Measurements from ENCODE around the gene GRAP2. TPM values are rescaled to one million over a fixed set of nuclear protein-coding genes. Genes with fewer than 3 reads are reported as not detected.

Gene GRAP2
- total and polyA plus RNA-seq, 4 donors, result 0.05 to 3.6 (median 2.0) TPM; not detected in 1

GRCh38 chr22:39935116-39935515 is 34.2 kb downstream of the GRAP2 start:
- no peak overlapping the region for H3K4me3 ChIP-seq (ENCODE audit: low read length in 2 of 2)
- no peak for ATAC-seq (ENCODE audit: low FRiP score)
- H3K36me3 ChIP-seq (ENCODE audit: control insufficient read depth in 1 of 2, insufficient read depth in 2 of 2, low read length in 1 of 2), result no peaks in the 10 kb centered on the region
- no peak for DNase-seq
- 34 to 45% methylated on average over 4 of the region's 4 CpGs for whole genome bisulfite sequencing, 2 donors
- H3K27ac ChIP-seq (ENCODE audit: low read depth in 1 of 2, low read length in 2 of 2), result no peak overlapping the region
- H3K27me3 ChIP-seq (ENCODE audit: control insufficient read depth in 1 of 2, insufficient read depth in 2 of 2, low read length in 1 of 2), result no peaks in the 10 kb centered on the region
- no peaks in the 10 kb centered on the region for H3K4me1 ChIP-seq (ENCODE audit: control insufficient read depth in 1 of 2, insufficient read depth in 2 of 2, low read length in 2 of 2)
- H3K9me3 ChIP-seq (ENCODE audit: control insufficient read depth, low read length), result no peaks in the 10 kb centered on the region
- intact Hi-C loops (cut with DNase I), result no loop called here

GRCh38 chr22:39935612-39936011 is 34.7 kb downstream of the GRAP2 start:
- H3K27ac ChIP-seq (ENCODE audit: low read depth in 1 of 2, low read length in 2 of 2), result no peak overlapping the region
- H3K36me3 ChIP-seq (ENCODE audit: control insufficient read depth in 1 of 2, insufficient read depth in 2 of 2, low read length in 1 of 2), result no peaks in the 10 kb centered on the region
- no peak overlapping the region for H3K4me3 ChIP-seq (ENCODE audit: low read length in 2 of 2)
- intact Hi-C loops (cut with DNase I), result no loop called here
- no peak for DNase-seq
- 17 to 23% methylated on average over 6 of the region's 6 CpGs for WGBS, 2 donors
- H3K9me3 ChIP-seq (ENCODE audit: control insufficient read depth, low read length), result no peaks in the 10 kb centered on the region
- no peaks in the 10 kb centered on the region for H3K4me1 ChIP-seq (ENCODE audit: control insufficient read depth in 1 of 2, insufficient read depth in 2 of 2, low read length in 2 of 2)
- ATAC-seq (ENCODE audit: low FRiP score), result no peak
- H3K27me3 ChIP-seq (ENCODE audit: control insufficient read depth in 1 of 2, insufficient read depth in 2 of 2, low read length in 1 of 2), result no peaks in the 10 kb centered on the region

GRCh38 chr22:39936523-39937145 is 35.8 kb downstream of the GRAP2 start:
- Histone ChIP-seq H3K4me3 (ENCODE audit: low read length in 2 of 2) (no peak overlapping the region), H3K4me1 (ENCODE audit: control insufficient read depth in 1 of 2, insufficient read depth in 2 of 2, low read length in 2 of 2) (no peaks in the 10 kb centered on the region), H3K36me3 (ENCODE audit: control insufficient read depth in 1 of 2, insufficient read depth in 2 of 2, low read length in 1 of 2) (no peaks in the 10 kb centered on the region), H3K27ac (ENCODE audit: low read depth in 1 of 2, low read length in 2 of 2) (no peak overlapping the region), H3K27me3 (ENCODE audit: control insufficient read depth in 1 of 2, insufficient read depth in 2 of 2, low read length in 1 of 2) (no peaks in the 10 kb centered on the region), H3K9me3 (ENCODE audit: control insufficient read depth, low read length) (no peaks in the 10 kb centered on the region)
- DNase-seq (no peak), ATAC-seq (ENCODE audit: low FRiP score) (no peak)
- intact Hi-C loops (cut with DNase I), result no loop called here
- WGBS, 2 donors, result 52 to 58% methylated on average over 6 of the region's 6 CpGs

- ATAC-seq (ENCODE audit: low FRiP score), result no peak
- Histone ChIP-seq H3K4me3 (ENCODE audit: low read length in 2 of 2) (no peak overlapping the region), H3K4me1 (ENCODE audit: control insufficient read depth in 1 of 2, insufficient read depth in 2 of 2, low read length in 2 of 2) (no peaks in the 10 kb centered on the region), H3K36me3 (ENCODE audit: control insufficient read depth in 1 of 2, insufficient read depth in 2 of 2, low read length in 1 of 2) (no peaks in the 10 kb centered on the region), H3K27me3 (ENCODE audit: control insufficient read depth in 1 of 2, insufficient read depth in 2 of 2, low read length in 1 of 2) (no peaks in the 10 kb centered on the region), H3K27ac (ENCODE audit: low read depth in 1 of 2, low read length in 2 of 2) (no peak overlapping the region), H3K9me3 (ENCODE audit: control insufficient read depth, low read length) (no peaks in the 10 kb centered on the region)
- no peak for DNase-seq
- WGBS, 2 donors, result 86 to 91% methylated on average over 3 of the region's 3 CpGs
- intact Hi-C loops (cut with DNase I), result no loop called here
Measured at GRCh38 chr22:39937906-39938305, 37.0 kb downstream of the GRAP2 start.

- Histone ChIP-seq H3K36me3 (ENCODE audit: control insufficient read depth in 1 of 2, insufficient read depth in 2 of 2, low read length in 1 of 2) (no peaks in the 10 kb centered on the region), H3K27me3 (ENCODE audit: control insufficient read depth in 1 of 2, insufficient read depth in 2 of 2, low read length in 1 of 2) (no peaks in the 10 kb centered on the region), H3K4me3 (ENCODE audit: low read length in 2 of 2) (no peak overlapping the region), H3K9me3 (ENCODE audit: control insufficient read depth, low read length) (no peaks in the 10 kb centered on the region), H3K27ac (ENCODE audit: low read depth in 1 of 2, low read length in 2 of 2) (no peak overlapping the region), H3K4me1 (ENCODE audit: control insufficient read depth in 1 of 2, insufficient read depth in 2 of 2, low read length in 2 of 2) (no peaks in the 10 kb centered on the region)
- no peak for DNase-seq
- no peak for ATAC-seq (ENCODE audit: low FRiP score)
- WGBS, 2 donors, result 49 to 60% methylated on average over 14 of the region's 14 CpGs
- intact Hi-C loops (cut with DNase I), result no loop called here
Measured at GRCh38 chr22:39938509-39939111, 37.7 kb downstream of the GRAP2 start.

- Histone ChIP-seq H3K27ac (ENCODE audit: low read depth in 1 of 2, low read length in 2 of 2) (no peak overlapping the region), H3K9me3 (ENCODE audit: control insufficient read depth, low read length) (no peaks in the 10 kb centered on the region), H3K36me3 (ENCODE audit: control insufficient read depth in 1 of 2, insufficient read depth in 2 of 2, low read length in 1 of 2) (no peaks in the 10 kb centered on the region), H3K4me3 (ENCODE audit: low read length in 2 of 2) (no peak overlapping the region), H3K27me3 (ENCODE audit: control insufficient read depth in 1 of 2, insufficient read depth in 2 of 2, low read length in 1 of 2) (no peaks in the 10 kb centered on the region), H3K4me1 (ENCODE audit: control insufficient read depth in 1 of 2, insufficient read depth in 2 of 2, low read length in 2 of 2) (no peaks in the 10 kb centered on the region)
- ATAC-seq (ENCODE audit: low FRiP score) (no peak), DNase-seq (no peak)
- intact Hi-C loops (cut with DNase I), result no loop called here
- 93 to 94% methylated on average over 3 of the region's 3 CpGs for WGBS, 2 donors
Measured at GRCh38 chr22:39939830-39940229, 38.9 kb downstream of the GRAP2 start.

GRCh38 chr22:39940757-39941305 is 39.9 kb downstream of the GRAP2 start:
- Histone ChIP-seq H3K27me3 (ENCODE audit: control insufficient read depth in 1 of 2, insufficient read depth in 2 of 2, low read length in 1 of 2) (no peaks in the 10 kb centered on the region), H3K36me3 (ENCODE audit: control insufficient read depth in 1 of 2, insufficient read depth in 2 of 2, low read length in 1 of 2) (no peaks in the 10 kb centered on the region), H3K9me3 (ENCODE audit: control insufficient read depth, low read length) (no peaks in the 10 kb centered on the region), H3K27ac (ENCODE audit: low read depth in 1 of 2, low read length in 2 of 2) (no peak overlapping the region), H3K4me3 (ENCODE audit: low read length in 2 of 2) (no peak overlapping the region), H3K4me1 (ENCODE audit: control insufficient read depth in 1 of 2, insufficient read depth in 2 of 2, low read length in 2 of 2) (no peaks in the 10 kb centered on the region)
- 53 to 57% methylated on average over 9 of the region's 9 CpGs for WGBS, 2 donors
- intact Hi-C loops (cut with DNase I), result no loop called here
- no peak for DNase-seq
- ATAC-seq (ENCODE audit: low FRiP score), result no peak

- H3K9me3 ChIP-seq (ENCODE audit: control insufficient read depth, low read length), result no peaks in the 10 kb centered on the region
- DNase-seq, result no peak
- H3K4me3 ChIP-seq (ENCODE audit: low read length in 2 of 2), result no peak overlapping the region
- 65 to 67% methylated on average over 2 of the region's 2 CpGs for WGBS, 2 donors
- H3K36me3 ChIP-seq (ENCODE audit: control insufficient read depth in 1 of 2, insufficient read depth in 2 of 2, low read length in 1 of 2), result no peaks in the 10 kb centered on the region
- no peak overlapping the region for H3K27ac ChIP-seq (ENCODE audit: low read depth in 1 of 2, low read length in 2 of 2)
- H3K4me1 ChIP-seq (ENCODE audit: control insufficient read depth in 1 of 2, insufficient read depth in 2 of 2, low read length in 2 of 2), result no peaks in the 10 kb centered on the region
- intact Hi-C loops (cut with DNase I), result no loop called here
- ATAC-seq (ENCODE audit: low FRiP score), result no peak
- no peaks in the 10 kb centered on the region for H3K27me3 ChIP-seq (ENCODE audit: control insufficient read depth in 1 of 2, insufficient read depth in 2 of 2, low read length in 1 of 2)
Measured at GRCh38 chr22:39941601-39942000, 40.7 kb downstream of the GRAP2 start.
